MM.1S (cell line): ENCODE data around the gene C2CD2L.

Experiments used
- DNase-seq: peaks from one replicate; pipeline ENCODE4 v3.0.0-alpha.2; 2015
- H2AFZ ChIP-seq: fragments of 300-600 bp; sonication (generic); 2 replicates; pipeline ENCODE4 v1.6.0; 2016; ENCODE audit warnings: antibody characterized with exemption, low read length
- H3F3A ChIP-seq: fragments of 300-600 bp; sonication (generic); 2 replicates; pipeline ENCODE4 v1.6.1; 2016; ENCODE audit warnings: mild to moderate bottlenecking, antibody characterized with exemption, low read length, moderate library complexity, mixed read lengths; ENCODE audit not compliant: insufficient read depth
- H3K27ac ChIP-seq: fragments of 300-600 bp; sonication (generic); 2 replicates; pipeline ENCODE4 v1.5.1; 2016; ENCODE audit warnings: mild to moderate bottlenecking, low read length
- H3K27me3 ChIP-seq: fragments of 300-600 bp; sonication (generic); replicated peaks from 2 replicates; pipeline ENCODE4 v1.6.0; 2016; ENCODE audit warnings: low read length; ENCODE audit not compliant: insufficient read depth
- H3K36me3 ChIP-seq: fragments of 300-600 bp; sonication (generic); replicated peaks from 2 replicates; pipeline ENCODE4 v1.6.1; 2016; ENCODE audit warnings: mild to moderate bottlenecking, low read length, mixed read lengths; ENCODE audit not compliant: insufficient read depth
- H3K4me1 ChIP-seq: fragments of 300-600 bp; sonication (generic); 2 replicates; pipeline ENCODE4 v1.6.1; 2016; ENCODE audit warnings: low read length, mixed read lengths
- H3K4me2 ChIP-seq: fragments of 300-600 bp; sonication (generic); 2 replicates; pipeline ENCODE4 v1.6.0; 2016; ENCODE audit warnings: low read depth, low read length
- H3K4me3 ChIP-seq: fragments of 300-600 bp; sonication (generic); 2 replicates; pipeline ENCODE4 v1.5.1; 2016; ENCODE audit warnings: low read length, mixed read lengths
- H3K79me2 ChIP-seq: fragments of 300-600 bp; sonication (generic); 2 replicates; pipeline ENCODE4 v1.6.1; 2016; ENCODE audit warnings: mixed run types, low read length, mixed read lengths
- H3K9ac ChIP-seq: fragments of 300-600 bp; sonication (generic); 2 replicates; pipeline ENCODE4 v1.6.1; 2016; ENCODE audit warnings: low read length, mixed read lengths
- H3K9me2 ChIP-seq: fragments of 300-600 bp; sonication (generic); replicated peaks from 2 replicates; pipeline ENCODE4 v1.6.1; 2016; ENCODE audit warnings: mild to moderate bottlenecking, low read length, mixed read lengths; ENCODE audit not compliant: insufficient read depth
- H3K9me3 ChIP-seq: fragments of 300-600 bp; sonication (generic); replicated peaks from 2 replicates; pipeline ENCODE4 v1.6.1; 2016; ENCODE audit warnings: mild to moderate bottlenecking, low read length, mixed read lengths; ENCODE audit not compliant: insufficient read depth
- H4K20me1 ChIP-seq: fragments of 300-600 bp; sonication (generic); 2 replicates; pipeline ENCODE4 v1.6.1; 2016; ENCODE audit warnings: mild to moderate bottlenecking, low read length, moderate library complexity, mixed read lengths; ENCODE audit not compliant: insufficient read depth
- EZH2 ChIP-seq: fragments of 300-600 bp; sonication (generic); optimal IDR thresholded peaks from 2 replicates; pipeline ENCODE3; 2017; ENCODE audit warnings: low read depth, mild to moderate bottlenecking, antibody characterized with exemption, low read length, mixed read lengths
- EZH2phosphoT487 ChIP-seq: fragments of 300-600 bp; sonication (generic); IDR thresholded peaks from 2 replicates; pipeline ENCODE4 v1.6.1; 2018; ENCODE audit warnings: antibody characterized with exemption, low read length
- TF ChIP-seq, protein P1 (sequence below): fragments of 300-600 bp; sonication (generic); IDR thresholded peaks from 2 replicates; pipeline ENCODE4 v1.5.1; 2016; ENCODE audit warnings: antibody characterized with exemption, low read length, mixed read lengths

C2CD2L gene

DNA sequence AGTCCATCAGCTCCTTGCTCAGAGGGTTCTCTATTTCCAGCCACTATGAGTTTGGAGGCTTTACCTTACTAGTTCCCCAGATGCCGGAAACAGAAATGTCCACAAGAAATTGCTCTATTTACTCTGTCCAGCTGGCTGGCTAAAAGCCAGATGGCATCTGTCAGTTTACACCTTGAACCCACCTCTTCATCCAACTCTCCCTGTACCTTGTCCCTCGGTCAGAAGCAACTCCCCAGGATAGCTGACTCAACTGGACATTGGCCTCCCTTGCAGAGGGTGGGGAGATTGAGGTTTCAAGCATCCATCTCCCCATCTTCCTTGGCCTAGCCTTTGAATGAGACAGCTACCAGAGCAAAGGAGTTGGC, 1.7 kb downstream of the C2CD2L start:
- TF ChIP-seq, protein P1, sequence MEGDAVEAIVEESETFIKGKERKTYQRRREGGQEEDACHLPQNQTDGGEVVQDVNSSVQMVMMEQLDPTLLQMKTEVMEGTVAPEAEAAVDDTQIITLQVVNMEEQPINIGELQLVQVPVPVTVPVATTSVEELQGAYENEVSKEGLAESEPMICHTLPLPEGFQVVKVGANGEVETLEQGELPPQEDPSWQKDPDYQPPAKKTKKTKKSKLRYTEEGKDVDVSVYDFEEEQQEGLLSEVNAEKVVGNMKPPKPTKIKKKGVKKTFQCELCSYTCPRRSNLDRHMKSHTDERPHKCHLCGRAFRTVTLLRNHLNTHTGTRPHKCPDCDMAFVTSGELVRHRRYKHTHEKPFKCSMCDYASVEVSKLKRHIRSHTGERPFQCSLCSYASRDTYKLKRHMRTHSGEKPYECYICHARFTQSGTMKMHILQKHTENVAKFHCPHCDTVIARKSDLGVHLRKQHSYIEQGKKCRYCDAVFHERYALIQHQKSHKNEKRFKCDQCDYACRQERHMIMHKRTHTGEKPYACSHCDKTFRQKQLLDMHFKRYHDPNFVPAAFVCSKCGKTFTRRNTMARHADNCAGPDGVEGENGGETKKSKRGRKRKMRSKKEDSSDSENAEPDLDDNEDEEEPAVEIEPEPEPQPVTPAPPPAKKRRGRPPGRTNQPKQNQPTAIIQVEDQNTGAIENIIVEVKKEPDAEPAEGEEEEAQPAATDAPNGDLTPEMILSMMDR, result no peak
- no peak for TF ChIP-seq EZH2phosphoT487
- no peak for TF ChIP-seq EZH2
- no peaks in the 10 kb centered on the region for H3K9me3 ChIP-seq
- 0 out of 2 replicates have a peak, but pooled peaks cover 5% of the 10 kb centered on the region for H3K36me3 ChIP-seq
- DNase-seq, result no peak
- no peaks in the 10 kb centered on the region for H3K9me2 ChIP-seq
- no peak overlapping the region; the same call in 1 of the 2 replicates for H3K9ac ChIP-seq
- H2AFZ ChIP-seq, result no peak overlapping the region
- peak overlapping the region; percentile 84 for H3K4me3 ChIP-seq
- H3K4me2 ChIP-seq, result peak overlapping the region; percentile 98
- H3K27ac ChIP-seq, result peak overlapping the region; percentile 75; the same call in 1 of the 2 replicates
- peaks cover 44% of the 10 kb centered on the region for H3K79me2 ChIP-seq
- peaks cover 26% of the 10 kb centered on the region for H3K4me1 ChIP-seq
- no peaks in the 10 kb centered on the region for H3K27me3 ChIP-seq
- no peaks in the 10 kb centered on the region for H4K20me1 ChIP-seq
- H3F3A ChIP-seq, result peaks cover 21% of the 10 kb centered on the region

DNA sequence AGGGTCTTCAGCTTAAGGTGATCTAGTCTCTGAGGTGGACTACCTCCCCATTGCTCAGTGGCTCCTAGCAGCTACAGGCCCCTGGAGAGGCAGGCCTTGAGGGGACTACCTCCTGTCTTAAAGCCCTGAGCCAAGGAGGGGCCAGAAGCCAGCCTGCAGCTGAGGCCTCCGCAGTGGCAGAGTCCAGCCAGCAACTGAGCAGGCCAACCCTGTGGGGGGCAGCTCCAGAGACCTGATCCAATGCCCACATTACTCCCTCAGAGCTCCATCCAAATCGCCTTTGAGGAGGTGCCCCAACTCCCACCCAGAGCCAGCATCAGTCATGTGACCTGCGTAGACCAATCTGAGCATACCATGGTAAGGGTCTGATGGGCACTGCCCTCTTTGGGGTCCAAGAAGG, 2.7 kb downstream of the C2CD2L start:
- no peaks in the 10 kb centered on the region for H3K9me2 ChIP-seq
- H3K36me3 ChIP-seq, result peaks cover 9% of the 10 kb centered on the region; the same call in 1 of the 2 replicates
- H3K27me3 ChIP-seq, result no peaks in the 10 kb centered on the region
- no peak overlapping the region for H2AFZ ChIP-seq
- H3K4me1 ChIP-seq, result peaks cover 26% of the 10 kb centered on the region
- H3K27ac ChIP-seq, result no peak overlapping the region
- H3K9ac ChIP-seq, result no peak overlapping the region
- no peak overlapping the region for H3K4me2 ChIP-seq
- TF ChIP-seq, protein P1, result no peak
- TF ChIP-seq EZH2 (no peak), EZH2phosphoT487 (no peak)
- no peak for DNase-seq
- H3F3A ChIP-seq, result peaks cover 21% of the 10 kb centered on the region
- H4K20me1 ChIP-seq, result no peaks in the 10 kb centered on the region
- H3K79me2 ChIP-seq, result peaks cover 42% of the 10 kb centered on the region
- no peaks in the 10 kb centered on the region for H3K9me3 ChIP-seq
- H3K4me3 ChIP-seq, result no peak overlapping the region

DNA sequence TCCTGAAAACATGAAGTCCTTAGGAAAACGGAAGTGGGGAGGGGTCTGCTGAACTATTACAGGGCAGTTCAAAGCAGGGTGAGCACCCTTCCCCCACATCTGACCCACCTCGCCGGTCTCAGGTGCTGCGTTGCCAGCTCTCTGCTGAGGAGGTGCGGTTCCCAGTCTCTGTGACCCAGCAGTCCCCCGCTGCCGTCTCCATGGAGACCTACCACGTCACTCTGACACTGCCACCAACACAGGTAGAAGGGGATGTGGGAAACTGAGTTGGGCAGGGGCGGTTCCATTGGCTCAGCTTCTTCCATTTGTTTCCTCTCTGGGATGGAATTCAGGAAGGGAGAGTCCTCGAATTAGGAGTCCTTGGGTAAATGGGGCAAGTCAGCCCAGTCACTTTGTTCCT, 3.3 kb downstream of the C2CD2L start:
- Histone ChIP-seq H3K36me3 (peaks cover 9% of the 10 kb centered on the region; the same call in 1 of the 2 replicates), H4K20me1 (no peaks in the 10 kb centered on the region), H3K4me1 (peaks cover 26% of the 10 kb centered on the region), H2AFZ (no peak overlapping the region), H3K4me3 (no peak overlapping the region), H3K9ac (no peak overlapping the region), H3K79me2 (peaks cover 42% of the 10 kb centered on the region), H3K4me2 (no peak overlapping the region), H3K9me3 (no peaks in the 10 kb centered on the region), H3K9me2 (no peaks in the 10 kb centered on the region), H3K27ac (no peak overlapping the region), H3F3A (peaks cover 21% of the 10 kb centered on the region), H3K27me3 (no peaks in the 10 kb centered on the region)
- DNase-seq, result no peak
- TF ChIP-seq EZH2, result no peak

DNA sequence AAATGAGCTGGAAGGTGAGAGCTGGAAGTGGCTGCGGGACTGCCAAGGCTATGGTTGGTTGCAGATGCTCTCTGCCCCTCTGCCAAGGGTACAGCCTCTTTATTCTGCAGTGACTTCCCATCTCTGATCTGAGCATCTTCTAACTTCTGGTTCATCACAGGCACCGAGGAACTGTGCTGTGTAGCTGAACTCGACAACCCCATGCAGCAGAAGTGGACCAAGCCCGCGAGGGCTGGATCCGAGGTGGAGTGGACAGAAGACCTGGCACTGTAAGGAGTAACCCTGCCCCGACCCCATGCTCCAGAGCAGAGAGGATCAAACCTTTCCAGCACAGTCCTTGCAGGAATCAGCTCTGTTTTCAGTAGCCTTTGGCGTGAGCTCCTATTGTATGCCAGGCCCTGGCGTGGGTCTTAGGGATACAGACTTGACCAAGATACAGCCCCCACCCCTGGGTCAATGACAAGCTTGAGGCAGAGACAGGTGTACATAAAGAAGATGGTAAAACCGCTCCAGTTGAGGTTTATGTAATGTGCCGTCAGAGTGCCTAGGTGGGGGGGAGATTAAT, 4.3 kb downstream of the C2CD2L start:
- no peak for TF ChIP-seq EZH2
- TF ChIP-seq, protein P1, result no peak
- no peak for TF ChIP-seq EZH2phosphoT487
- H3K27me3 ChIP-seq, result no peaks in the 10 kb centered on the region
- no peak overlapping the region for H3K27ac ChIP-seq
- H4K20me1 ChIP-seq, result no peaks in the 10 kb centered on the region
- H3F3A ChIP-seq, result peaks cover 14% of the 10 kb centered on the region; the same call in 1 of the 2 replicates
- H3K79me2 ChIP-seq, result peaks cover 42% of the 10 kb centered on the region
- H3K9me2 ChIP-seq, result no peaks in the 10 kb centered on the region
- peaks cover 9% of the 10 kb centered on the region; the same call in 1 of the 2 replicates for H3K36me3 ChIP-seq
- no peak overlapping the region for H2AFZ ChIP-seq
- H3K4me2 ChIP-seq, result no peak overlapping the region
- no peak overlapping the region for H3K9ac ChIP-seq
- H3K9me3 ChIP-seq, result no peaks in the 10 kb centered on the region
- no peak overlapping the region for H3K4me3 ChIP-seq
- DNase-seq, result no peak
- H3K4me1 ChIP-seq, result peaks cover 16% of the 10 kb centered on the region
